Stimulated activated naive CD8-positive, alpha-beta T cell treated with anti-CD3 and anti-CD28 coated beads, Interleukin-15, Interleukin-2, amounts not matched to agents 100 ng/mL and 50 ng/mL, for 24 hours (primary cell): ENCODE measurements around the gene IL16.

Experiments
- H3K27ac Mint-ChIP-seq: one replicate; pipeline ENCODE4 v1.8.0; 2021; ENCODE audit warnings: mild to moderate bottlenecking, mixed read lengths
- H3K27me3 Mint-ChIP-seq: one replicate; pipeline ENCODE4 v1.8.0; 2021; ENCODE audit warnings: mixed read lengths
- H3K36me3 Mint-ChIP-seq: one replicate; pipeline ENCODE4 v1.8.0; 2021; ENCODE audit warnings: low read depth, mixed read lengths
- H3K4me1 Mint-ChIP-seq: one replicate; pipeline ENCODE4 v1.8.0; 2021; ENCODE audit warnings: low read depth, mixed read lengths
- H3K4me3 Mint-ChIP-seq: one replicate; pipeline ENCODE4 v1.8.0; 2021; ENCODE audit warnings: mild to moderate bottlenecking, mixed read lengths
- H3K9me3 Mint-ChIP-seq: one replicate; pipeline ENCODE4 v1.8.0; 2021; ENCODE audit warnings: mixed read lengths

The IL16 gene

GRCh38 chr15:81361891-81362290 lies 165.2 kb downstream of the IL16 start:
- Mint-ChIP-seq H3K9me3 (no peaks in the 10 kb centered on the region), H3K36me3 (no peaks in the 10 kb centered on the region), H3K4me3 (no peak overlapping the region), H3K4me1 (no peaks in the 10 kb centered on the region), H3K27me3 (no peaks in the 10 kb centered on the region), H3K27ac (no peak overlapping the region)

DNA sequence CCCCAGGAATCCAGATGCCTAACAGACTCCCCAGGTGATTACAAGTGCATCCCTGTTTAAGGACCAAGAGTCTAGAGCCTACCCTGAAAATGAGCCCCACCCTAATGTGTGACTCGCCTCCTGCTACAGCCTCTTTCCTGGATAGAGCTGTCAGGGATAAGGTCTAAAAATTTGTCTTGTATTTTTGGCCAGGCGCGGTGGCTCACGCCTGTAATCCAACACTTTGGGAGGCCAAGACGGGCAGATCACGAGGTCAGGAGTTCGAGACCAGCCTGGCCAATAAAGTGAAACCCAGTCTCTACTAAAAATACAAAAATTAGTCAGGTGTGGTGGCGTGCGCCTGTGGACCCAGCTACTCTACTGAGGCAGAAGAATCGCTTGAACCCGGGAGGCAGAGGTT lies 166.1 kb downstream of the IL16 start:
- no peaks in the 10 kb centered on the region for H3K27me3 Mint-ChIP-seq
- no peaks in the 10 kb centered on the region for H3K36me3 Mint-ChIP-seq
- no peaks in the 10 kb centered on the region for H3K9me3 Mint-ChIP-seq
- H3K4me3 Mint-ChIP-seq = no peak overlapping the region
- H3K4me1 Mint-ChIP-seq = no peaks in the 10 kb centered on the region
- no peak overlapping the region for H3K27ac Mint-ChIP-seq

GRCh38 chr15:81363276-81363675 lies 166.6 kb downstream of the IL16 start:
- no peaks in the 10 kb centered on the region for H3K4me1 Mint-ChIP-seq
- H3K9me3 Mint-ChIP-seq = no peaks in the 10 kb centered on the region
- H3K36me3 Mint-ChIP-seq = no peaks in the 10 kb centered on the region
- no peak overlapping the region for H3K27ac Mint-ChIP-seq
- no peak overlapping the region for H3K4me3 Mint-ChIP-seq
- H3K27me3 Mint-ChIP-seq = no peaks in the 10 kb centered on the region
